ENCODE measurements around the gene TMBIM6. TPM values are rescaled to one million over a fixed set of nuclear protein-coding genes. Genes with fewer than 3 reads are reported as not detected.
"Not testable (repeated sequence)": the region's sequence is repeated elsewhere in the genome, so short reads cannot be mapped to it uniquely, and the experiment has no call there.

TMBIM6 gene
- total RNA-seq, 2 experiments from 2014 or later: 120 to 170 TPM

DNA sequence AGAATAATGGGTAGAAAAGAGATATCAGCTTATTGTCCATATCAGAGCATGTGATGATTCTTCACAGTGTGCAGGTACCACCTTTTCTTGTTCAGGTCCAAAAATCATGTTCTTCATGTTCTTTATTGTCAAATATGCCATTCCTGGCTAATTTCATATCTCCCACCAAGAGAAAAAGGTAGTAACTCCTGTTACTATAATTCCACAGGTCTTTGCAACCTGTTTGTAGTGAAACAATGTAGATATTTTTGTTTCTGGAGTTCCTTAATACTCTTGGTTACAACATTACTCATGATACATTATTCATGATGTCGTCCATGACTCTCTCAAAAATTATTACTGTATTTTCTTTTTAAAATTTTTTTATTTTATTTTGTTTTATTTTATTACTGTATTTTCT is 11.3 kb upstream of the TMBIM6 start:
- no peak overlapping the region for H2AFZ ChIP-seq (ENCODE audit: low read length)
- BruUV-seq (replicated peaks): no TSS peak
- H3K9me2 ChIP-seq (ENCODE audit: insufficient read depth, low read length): no peaks in the 10 kb centered on the region
- no peaks in the 10 kb centered on the region for H3K36me3 ChIP-seq (ENCODE audit: insufficient read depth, low read length)
- H3K9me3 ChIP-seq (ENCODE audit: low read length): no peaks in the 10 kb centered on the region
- no peak overlapping the region for H3K4me2 ChIP-seq (ENCODE audit: low read length)
- no peak overlapping the region for H3K4me3 ChIP-seq (ENCODE audit: low read depth, low read length, poor library complexity, severe bottlenecking)
- no peak for TF ChIP-seq EZH2phosphoT487 (IDR thresholded peaks at IDR 0.05; ENCODE audit: borderline replicate concordance, low read depth, low read length)
- TF ChIP-seq, protein P1, sequence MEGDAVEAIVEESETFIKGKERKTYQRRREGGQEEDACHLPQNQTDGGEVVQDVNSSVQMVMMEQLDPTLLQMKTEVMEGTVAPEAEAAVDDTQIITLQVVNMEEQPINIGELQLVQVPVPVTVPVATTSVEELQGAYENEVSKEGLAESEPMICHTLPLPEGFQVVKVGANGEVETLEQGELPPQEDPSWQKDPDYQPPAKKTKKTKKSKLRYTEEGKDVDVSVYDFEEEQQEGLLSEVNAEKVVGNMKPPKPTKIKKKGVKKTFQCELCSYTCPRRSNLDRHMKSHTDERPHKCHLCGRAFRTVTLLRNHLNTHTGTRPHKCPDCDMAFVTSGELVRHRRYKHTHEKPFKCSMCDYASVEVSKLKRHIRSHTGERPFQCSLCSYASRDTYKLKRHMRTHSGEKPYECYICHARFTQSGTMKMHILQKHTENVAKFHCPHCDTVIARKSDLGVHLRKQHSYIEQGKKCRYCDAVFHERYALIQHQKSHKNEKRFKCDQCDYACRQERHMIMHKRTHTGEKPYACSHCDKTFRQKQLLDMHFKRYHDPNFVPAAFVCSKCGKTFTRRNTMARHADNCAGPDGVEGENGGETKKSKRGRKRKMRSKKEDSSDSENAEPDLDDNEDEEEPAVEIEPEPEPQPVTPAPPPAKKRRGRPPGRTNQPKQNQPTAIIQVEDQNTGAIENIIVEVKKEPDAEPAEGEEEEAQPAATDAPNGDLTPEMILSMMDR (conservative IDR thresholded peaks at IDR 0.05; ENCODE audit: low read length): no peak
- H4K20me1 ChIP-seq (ENCODE audit: insufficient read depth, low read length): no peaks in the 10 kb centered on the region
- DNase-seq (ENCODE audit: low spot score): no peak
- no peaks in the 10 kb centered on the region for H3K4me1 ChIP-seq (ENCODE audit: insufficient read depth, low read length, poor library complexity, severe bottlenecking)
- no peak overlapping the region for H3K27ac ChIP-seq (ENCODE audit: low read depth, low read length, poor library complexity, severe bottlenecking)
- ChIA-PET POLR2A (interaction anchor here (0.6 kb wide), 1 partner anchor 13 kb away, joined by 3 read pairs; no protein-coding TSS in a partner anchor), CTCF (ENCODE audit: unreplicated experiment) (no interaction called here)
- no peaks in the 10 kb centered on the region for H3K79me2 ChIP-seq (ENCODE audit: insufficient read depth, low read depth, low read length)
- intact Hi-C loops (cut with micrococcal nuclease; ENCODE audit: unreplicated experiment): no loop called here

DNA sequence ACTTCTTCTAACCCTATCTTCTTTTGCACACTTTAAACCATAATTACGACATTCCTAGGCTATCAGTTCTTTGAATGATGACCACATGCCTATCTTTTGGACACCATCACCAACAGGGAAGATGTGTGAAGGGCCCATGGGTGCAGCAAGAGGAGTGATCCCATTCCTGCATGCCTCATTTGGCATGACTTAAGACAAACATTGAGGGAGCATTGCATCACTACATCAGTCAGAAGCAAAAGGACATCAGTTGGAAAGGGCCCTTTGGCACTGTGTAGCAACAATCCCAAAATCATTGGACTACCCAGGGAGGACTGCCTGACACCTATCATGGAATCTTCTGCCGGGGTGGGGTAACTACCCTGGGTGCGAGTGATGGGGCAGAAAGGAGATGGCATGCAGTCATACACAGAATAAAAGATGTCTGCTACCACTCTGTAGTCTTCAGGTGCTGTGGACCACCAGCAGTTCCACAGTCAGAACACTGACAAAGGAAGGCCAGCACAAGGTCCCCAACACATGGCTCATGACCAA is 10.7 kb upstream of the TMBIM6 start:
- BruUV-seq (replicated peaks): no TSS peak
- no peak overlapping the region for H2AFZ ChIP-seq (ENCODE audit: low read length)
- no peak for TF ChIP-seq EZH2phosphoT487 (IDR thresholded peaks at IDR 0.05; ENCODE audit: borderline replicate concordance, low read depth, low read length)
- TF ChIP-seq, protein P1 (conservative IDR thresholded peaks at IDR 0.05; ENCODE audit: low read length): no peak
- H3K27ac ChIP-seq (ENCODE audit: low read depth, low read length, poor library complexity, severe bottlenecking): no peak overlapping the region
- ChIA-PET CTCF (ENCODE audit: unreplicated experiment) (no interaction called here), POLR2A (no interaction called here)
- H3K4me3 ChIP-seq (ENCODE audit: low read depth, low read length, poor library complexity, severe bottlenecking): no peak overlapping the region
- no peaks in the 10 kb centered on the region for H3K79me2 ChIP-seq (ENCODE audit: insufficient read depth, low read depth, low read length)
- DNase-seq (ENCODE audit: low spot score): no peak
- H3K4me1 ChIP-seq (ENCODE audit: insufficient read depth, low read length, poor library complexity, severe bottlenecking): no peaks in the 10 kb centered on the region
- no peak overlapping the region for H3K4me2 ChIP-seq (ENCODE audit: low read length)
- H4K20me1 ChIP-seq (ENCODE audit: insufficient read depth, low read length): no peaks in the 10 kb centered on the region
- H3K9me3 ChIP-seq (ENCODE audit: low read length): no peaks in the 10 kb centered on the region
- H3K36me3 ChIP-seq (ENCODE audit: insufficient read depth, low read length): no peaks in the 10 kb centered on the region
- intact Hi-C loops (cut with micrococcal nuclease; ENCODE audit: unreplicated experiment): no loop called here
- H3K9me2 ChIP-seq (ENCODE audit: insufficient read depth, low read length): no peaks in the 10 kb centered on the region

GRCh38 chr12:49733219-49734017 is 7.9 kb upstream of the TMBIM6 start:
- Histone ChIP-seq H3K9me2 (ENCODE audit: insufficient read depth, low read length) (no peaks in the 10 kb centered on the region), H3K79me2 (ENCODE audit: insufficient read depth, low read depth, low read length) (no peaks in the 10 kb centered on the region), H2AFZ (ENCODE audit: low read length) (no peak overlapping the region), H3K9me3 (ENCODE audit: low read length) (no peaks in the 10 kb centered on the region), H3K4me3 (ENCODE audit: low read depth, low read length, poor library complexity, severe bottlenecking) (no peak overlapping the region), H3K27ac (ENCODE audit: low read depth, low read length, poor library complexity, severe bottlenecking) (no peak overlapping the region), H3K36me3 (ENCODE audit: insufficient read depth, low read length) (no peaks in the 10 kb centered on the region), H3K4me1 (ENCODE audit: insufficient read depth, low read length, poor library complexity, severe bottlenecking) (no peaks in the 10 kb centered on the region), H3K4me2 (ENCODE audit: low read length) (no peak overlapping the region), H4K20me1 (ENCODE audit: insufficient read depth, low read length) (no peaks in the 10 kb centered on the region)
- TF ChIP-seq, protein P1 (conservative IDR thresholded peaks at IDR 0.05; ENCODE audit: low read length): peak; percentile 40; the same call in 1 of the 2 replicates
- no peak for TF ChIP-seq EZH2phosphoT487 (IDR thresholded peaks at IDR 0.05; ENCODE audit: borderline replicate concordance, low read depth, low read length)
- no peak for DNase-seq (ENCODE audit: low spot score)
- ChIA-PET POLR2A (no interaction called here), CTCF (ENCODE audit: unreplicated experiment) (no interaction called here)
- no TSS peak for BruUV-seq (replicated peaks)
- intact Hi-C loops (cut with micrococcal nuclease; ENCODE audit: unreplicated experiment): no loop called here

- H3K4me1 ChIP-seq (ENCODE audit: insufficient read depth, low read length, poor library complexity, severe bottlenecking); H3K4me2 ChIP-seq (ENCODE audit: low read length); H3K36me3 ChIP-seq (ENCODE audit: insufficient read depth, low read length); H3K27ac ChIP-seq (ENCODE audit: low read depth, low read length, poor library complexity, severe bottlenecking); H3K9me2 ChIP-seq (ENCODE audit: insufficient read depth, low read length); intact Hi-C loops (cut with micrococcal nuclease; ENCODE audit: unreplicated experiment); H3K79me2 ChIP-seq (ENCODE audit: insufficient read depth, low read depth, low read length); CTCF ChIA-PET (ENCODE audit: unreplicated experiment); POLR2A ChIA-PET; H4K20me1 ChIP-seq (ENCODE audit: insufficient read depth, low read length); H2AFZ ChIP-seq (ENCODE audit: low read length); H3K9me3 ChIP-seq (ENCODE audit: low read length); H3K4me3 ChIP-seq (ENCODE audit: low read depth, low read length, poor library complexity, severe bottlenecking); DNase-seq (ENCODE audit: low spot score); BruUV-seq (replicated peaks): not testable (repeated sequence)
Measured at GRCh38 chr12:49734900-49735299, 6.5 kb upstream of the TMBIM6 start.

Measured in OCI-LY7 (cell line).